HG03135 (cell line): ENCODE results near the gene SLC17A2.

Experiments used
- ATAC-seq: cut with Tn5 transposase; IDR thresholded peaks from one replicate; pipeline ENCODE4 v1.9.1; 2021; ENCODE audit warnings: mild to moderate bottlenecking, moderate library complexity; ENCODE audit not compliant: unreplicated experiment

The SLC17A2 gene, protein sequence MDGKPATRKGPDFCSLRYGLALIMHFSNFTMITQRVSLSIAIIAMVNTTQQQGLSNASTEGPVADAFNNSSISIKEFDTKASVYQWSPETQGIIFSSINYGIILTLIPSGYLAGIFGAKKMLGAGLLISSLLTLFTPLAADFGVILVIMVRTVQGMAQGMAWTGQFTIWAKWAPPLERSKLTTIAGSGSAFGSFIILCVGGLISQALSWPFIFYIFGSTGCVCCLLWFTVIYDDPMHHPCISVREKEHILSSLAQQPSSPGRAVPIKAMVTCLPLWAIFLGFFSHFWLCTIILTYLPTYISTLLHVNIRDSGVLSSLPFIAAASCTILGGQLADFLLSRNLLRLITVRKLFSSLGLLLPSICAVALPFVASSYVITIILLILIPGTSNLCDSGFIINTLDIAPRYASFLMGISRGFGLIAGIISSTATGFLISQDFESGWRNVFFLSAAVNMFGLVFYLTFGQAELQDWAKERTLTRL

DNA sequence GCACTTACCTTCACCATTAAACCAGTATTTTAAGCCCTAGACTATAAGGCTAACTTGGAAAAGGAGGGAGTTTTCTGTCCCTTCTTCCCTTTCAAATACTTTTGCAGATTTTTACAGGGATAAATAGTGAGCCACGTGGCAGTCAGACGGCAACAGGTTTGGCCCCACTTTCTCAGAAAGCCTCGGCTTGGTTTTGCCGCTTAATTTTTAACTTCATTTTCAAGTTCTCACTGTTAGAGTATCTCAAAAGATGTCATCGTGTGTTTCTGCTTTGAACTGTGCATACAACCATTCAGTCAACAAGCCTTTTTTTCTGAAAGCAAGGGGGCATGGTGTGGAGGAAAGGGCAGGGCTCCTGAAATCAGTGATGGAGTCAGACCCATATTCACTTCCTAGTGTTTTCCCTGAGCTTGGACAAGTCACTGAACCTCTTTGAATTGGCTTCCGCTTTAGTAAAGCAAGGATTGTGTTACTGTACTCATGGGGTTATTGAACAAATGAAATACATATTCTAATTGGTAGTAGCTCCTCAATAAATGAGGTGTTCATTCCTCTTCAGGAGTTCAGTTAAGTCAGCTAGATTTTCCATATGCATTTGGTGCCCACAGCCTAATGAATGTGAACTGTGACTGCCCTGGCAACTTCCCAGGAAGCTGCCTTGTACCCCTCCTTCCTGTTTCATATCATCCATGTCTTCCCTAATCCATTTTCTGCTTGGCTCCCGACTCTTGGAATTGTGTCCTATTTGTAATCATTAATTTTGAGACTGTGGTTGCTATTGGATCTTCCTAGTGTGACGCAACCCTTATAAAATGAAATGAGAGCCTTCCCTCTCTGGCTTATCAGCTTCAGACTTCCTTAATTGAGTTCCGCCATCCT, at the start of gene SLC17A2:
SLC17A2 (minus strand) TSS at position 160 of the 879 bp plus-strand sequence. CDS start 4,895 bp downstream, outside the sequence.
- ATAC-seq = no peak

DNA sequence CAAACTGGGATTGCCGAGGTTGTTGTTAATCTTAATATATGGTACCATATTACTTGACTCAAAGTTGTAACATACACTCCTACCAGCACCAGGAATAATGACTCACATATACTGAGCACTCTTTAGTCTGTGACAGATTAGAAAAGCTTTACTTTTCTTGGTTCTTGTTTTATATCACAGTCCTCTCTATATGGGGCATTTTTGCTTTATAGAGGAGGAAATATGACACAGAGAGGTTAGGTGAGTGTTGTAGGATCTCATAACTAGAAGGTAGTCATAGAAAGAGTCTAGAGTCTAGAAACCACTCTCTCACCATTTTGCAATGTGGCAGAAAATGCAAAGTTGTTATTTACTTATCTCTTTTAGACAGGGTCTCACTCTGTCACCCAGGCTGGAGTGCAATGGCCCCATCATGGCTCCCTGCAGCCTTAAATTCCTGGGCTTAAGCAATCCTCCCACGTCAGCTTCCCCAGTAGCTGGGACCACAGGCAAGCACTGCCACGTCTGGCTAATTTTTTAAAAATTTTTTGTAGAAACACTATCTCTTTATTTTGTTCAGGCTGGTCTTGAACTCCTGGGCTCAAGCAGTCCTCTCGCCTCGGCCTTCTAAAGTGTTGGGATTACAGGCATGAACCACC, 45.6 kb upstream of the SLC17A2 start:
- no peak for ATAC-seq

DNA sequence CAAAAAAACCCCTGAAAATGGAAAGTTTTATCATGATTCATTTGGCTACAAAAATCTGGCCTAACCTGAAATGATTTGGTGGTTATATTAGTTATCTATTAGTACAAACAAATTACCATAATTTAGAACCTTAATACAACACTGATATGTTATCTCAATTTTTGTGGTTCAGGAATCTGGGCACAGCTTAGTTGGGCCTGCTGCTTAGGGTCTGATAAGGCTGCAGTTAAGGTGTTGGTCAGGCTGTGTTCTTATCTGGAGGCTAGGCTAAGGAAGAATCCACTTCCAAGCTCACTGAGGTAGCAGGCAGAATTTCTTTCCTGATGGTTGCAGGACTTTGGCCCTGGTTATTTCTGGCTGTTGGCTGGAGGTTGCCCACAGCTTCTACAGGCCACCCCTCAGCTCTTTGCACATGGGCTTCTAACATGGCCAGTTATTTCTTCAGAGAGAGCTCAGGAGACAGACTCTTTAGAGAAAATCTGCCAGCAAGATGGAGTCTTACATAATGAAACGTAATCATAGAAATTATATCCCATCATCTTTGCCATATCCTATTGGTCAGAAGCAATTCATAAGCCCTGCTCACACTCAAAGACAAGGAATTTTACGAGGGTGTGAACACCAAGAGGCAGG, 43.5 kb upstream of the SLC17A2 start:
- no peak for ATAC-seq

DNA sequence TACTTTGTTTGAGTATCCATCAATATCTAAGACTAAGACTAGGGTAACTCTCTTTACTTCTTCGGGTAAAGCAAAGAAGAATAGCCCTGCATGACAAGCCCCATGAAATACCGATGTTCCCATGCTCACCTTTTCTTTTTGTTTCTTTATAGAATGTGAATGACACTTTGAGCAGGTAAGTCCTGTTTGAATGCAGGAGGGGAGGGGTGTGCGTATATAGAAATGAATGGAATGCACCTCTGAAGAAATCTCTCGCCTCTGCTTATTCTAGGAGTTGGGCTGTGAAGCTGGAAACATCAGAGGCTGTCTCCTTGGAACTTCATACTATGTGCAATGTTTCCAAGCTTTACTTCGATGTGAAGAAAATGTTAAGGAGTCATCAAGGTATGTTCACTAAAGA, 42.4 kb upstream of the SLC17A2 start:
- no peak for ATAC-seq

DNA sequence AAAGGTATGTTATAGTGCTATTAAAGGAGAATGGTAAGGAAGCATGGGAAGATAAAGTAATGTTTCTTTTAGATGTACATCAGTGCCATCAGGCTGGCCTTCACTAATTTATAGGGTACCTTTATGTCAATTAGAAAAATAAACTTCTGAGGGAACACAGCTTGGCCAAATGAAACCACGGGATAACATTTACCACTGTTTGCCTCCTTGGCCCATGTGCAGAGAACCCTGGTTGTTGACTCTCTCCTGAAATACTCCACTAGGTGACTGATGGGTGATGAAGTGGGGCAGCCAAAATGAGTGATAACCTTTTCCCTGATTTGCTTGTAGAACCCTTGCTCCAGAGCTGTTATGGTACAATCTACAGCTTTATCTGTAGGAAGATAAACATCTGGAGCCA, 41.6 kb upstream of the SLC17A2 start:
- ATAC-seq = no peak

DNA sequence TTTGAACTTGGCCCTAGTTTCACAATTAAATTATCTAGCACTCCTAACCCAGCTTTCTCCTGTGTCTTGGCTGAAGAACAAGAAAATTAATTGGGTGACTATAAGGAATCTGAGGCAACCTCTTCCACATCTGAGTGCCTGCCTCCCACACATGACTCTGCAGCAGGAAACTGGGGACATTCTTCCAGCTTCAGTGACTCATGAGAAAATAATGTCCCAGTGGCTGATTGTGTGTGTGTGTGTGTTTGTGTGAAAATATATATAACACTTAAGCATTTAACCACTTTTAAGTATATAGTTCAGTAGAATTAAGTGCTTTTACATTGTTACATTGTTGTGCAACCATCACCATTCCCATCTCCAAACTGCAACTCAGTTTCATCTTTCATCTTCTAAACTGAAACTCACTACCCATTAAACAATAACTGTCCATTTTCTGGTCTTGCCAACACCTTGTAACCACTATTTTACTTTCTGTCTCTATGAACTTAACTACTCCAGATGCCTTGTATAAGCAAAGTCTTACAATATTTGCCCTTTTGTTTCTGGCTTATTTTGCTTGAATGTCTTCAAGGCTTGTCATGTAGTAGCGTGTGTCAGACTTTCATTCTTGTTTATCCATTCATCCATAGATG, 40.8 kb upstream of the SLC17A2 start:
- no peak for ATAC-seq

DNA sequence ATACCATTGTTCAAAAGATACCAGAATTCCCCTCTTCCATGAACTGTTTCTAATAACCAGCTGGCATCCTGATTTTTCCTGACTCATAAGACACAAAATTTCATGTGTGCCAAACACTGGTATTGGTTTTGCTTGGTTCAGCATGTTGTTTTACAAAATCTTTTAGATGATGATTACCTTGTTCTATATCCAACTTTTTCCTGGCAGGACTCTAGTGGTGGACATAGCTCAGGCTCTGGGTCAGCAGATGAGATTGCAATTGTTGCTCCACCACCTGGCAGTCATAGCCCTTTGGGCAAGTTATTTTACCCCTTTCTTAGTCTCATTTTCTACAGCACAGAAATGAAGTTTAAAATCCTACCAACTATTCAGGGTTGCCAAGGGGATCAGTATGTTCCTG, 38.3 kb upstream of the SLC17A2 start:
- no peak for ATAC-seq

DNA sequence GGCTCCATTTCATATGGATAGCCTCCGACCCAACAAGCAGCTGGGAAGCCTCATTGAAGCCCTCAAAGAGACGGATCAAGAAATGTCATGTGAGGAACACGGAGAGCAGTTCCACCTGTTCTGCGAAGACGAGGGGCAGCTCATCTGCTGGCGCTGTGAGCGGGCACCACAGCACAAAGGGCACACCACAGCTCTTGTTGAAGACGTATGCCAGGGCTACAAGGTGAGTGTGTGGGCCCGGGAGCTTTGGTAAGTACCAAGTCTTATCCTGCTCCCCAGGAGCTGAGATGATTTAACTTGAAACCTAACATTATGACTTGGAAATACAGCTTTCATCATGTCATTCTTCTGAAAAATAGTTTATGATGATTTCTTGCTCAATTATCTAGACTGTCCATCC, 36.2 kb upstream of the SLC17A2 start:
- ATAC-seq = no peak

DNA sequence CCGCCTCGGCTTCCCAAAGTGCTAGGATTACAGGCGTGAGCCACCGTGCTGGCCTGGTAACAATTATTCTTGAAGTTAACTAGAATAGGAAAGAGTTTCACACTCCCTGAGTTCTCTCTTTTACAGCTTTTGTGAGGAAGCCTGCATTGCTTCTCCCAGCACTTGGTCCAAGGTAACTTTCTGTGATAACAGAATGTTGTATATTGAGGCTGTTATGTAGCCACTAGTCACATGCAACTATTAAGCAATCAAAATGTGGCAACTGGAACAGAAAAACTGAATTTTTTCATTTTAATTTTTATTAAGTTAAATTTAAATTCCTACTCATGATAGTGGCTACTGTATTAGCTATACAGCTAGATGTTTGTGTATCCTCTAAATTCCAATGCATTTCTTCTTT, 34.6 kb upstream of the SLC17A2 start:
- ATAC-seq = no peak

DNA sequence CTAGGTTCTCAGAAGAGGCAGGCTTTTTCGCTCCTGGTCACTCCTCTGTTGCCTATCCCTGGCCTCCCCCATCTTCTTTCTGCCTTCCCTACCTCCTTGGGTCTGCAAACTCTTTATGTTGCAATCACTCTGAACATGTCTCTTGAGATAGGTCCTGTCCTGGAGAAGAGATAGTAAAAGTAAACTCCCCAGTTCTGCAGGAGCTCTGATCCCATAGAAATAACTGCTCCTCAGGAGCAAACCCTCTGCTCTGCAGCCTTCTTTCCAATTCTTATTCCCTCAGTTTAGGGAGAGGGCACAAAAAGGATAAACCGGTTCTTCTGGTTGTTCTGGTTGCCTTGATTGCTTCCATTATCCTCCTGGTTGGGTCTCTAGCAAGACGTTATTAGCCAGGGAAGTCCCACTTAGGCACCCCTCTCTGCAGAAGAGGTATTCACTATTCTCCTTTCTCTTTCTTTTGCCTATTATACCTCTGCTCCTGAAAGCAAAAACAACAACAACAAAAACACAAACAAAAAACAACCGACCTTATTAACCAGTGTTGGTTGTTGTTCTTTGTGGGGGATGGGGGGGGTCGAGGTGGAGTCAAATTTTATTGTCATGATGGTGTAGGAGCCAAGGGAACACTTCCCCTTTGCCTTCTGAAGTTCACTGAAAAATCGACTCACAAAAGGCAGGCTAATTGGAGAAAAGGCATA, 33.1 kb upstream of the SLC17A2 start:
- no peak for ATAC-seq

DNA sequence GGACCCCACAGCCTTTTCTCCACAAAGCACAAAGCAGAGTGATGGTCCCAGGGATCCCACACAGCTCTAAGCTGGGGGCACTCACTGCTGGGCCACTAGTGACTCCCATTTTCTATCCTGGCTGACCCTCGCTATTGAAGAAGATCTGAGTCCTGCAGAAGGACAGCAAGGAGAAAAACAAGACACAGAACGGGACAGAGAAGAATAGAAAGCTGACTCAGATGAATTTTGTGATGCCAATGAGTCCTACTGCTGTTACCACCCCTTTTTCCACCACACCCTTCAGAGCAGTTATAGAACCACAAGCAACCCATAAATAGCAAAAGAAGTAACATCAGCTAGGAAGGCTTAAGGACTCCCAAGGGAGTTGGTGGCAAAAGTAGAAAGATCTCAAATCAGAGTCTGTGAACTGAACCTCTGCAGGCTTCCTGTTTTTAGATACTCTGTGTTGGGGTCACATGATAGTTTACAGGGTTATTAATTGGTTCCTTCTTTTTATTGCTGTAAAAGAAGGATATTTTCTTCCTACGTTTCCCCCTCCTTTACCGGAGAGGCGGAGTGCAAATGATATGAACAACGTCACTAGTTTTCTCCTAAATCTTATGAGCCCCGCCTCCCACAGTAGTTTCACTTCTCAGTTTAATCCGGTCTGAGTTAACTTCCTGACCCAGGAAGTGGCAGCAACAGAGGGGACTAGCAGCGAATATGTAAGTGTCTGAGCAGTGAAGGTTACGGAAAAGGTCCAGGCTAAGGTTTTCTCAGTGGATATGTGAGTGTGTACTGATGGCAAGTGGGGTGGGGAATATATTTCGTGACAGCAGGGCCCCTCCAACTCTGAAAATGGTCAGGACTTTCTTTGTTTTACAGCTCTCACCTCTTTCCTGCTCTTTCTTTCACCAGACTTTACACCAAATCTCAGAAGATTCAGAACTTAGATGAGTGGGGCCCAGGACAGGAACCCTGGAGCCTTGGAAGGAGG, 31.9 kb upstream of the SLC17A2 start, which contains the start of gene TRIM38:
TRIM38 (plus strand) TSS at position 654 of the 979 bp plus-strand sequence. CDS start 3,721 bp downstream, outside the sequence.
- ATAC-seq = peak; percentile 79

DNA sequence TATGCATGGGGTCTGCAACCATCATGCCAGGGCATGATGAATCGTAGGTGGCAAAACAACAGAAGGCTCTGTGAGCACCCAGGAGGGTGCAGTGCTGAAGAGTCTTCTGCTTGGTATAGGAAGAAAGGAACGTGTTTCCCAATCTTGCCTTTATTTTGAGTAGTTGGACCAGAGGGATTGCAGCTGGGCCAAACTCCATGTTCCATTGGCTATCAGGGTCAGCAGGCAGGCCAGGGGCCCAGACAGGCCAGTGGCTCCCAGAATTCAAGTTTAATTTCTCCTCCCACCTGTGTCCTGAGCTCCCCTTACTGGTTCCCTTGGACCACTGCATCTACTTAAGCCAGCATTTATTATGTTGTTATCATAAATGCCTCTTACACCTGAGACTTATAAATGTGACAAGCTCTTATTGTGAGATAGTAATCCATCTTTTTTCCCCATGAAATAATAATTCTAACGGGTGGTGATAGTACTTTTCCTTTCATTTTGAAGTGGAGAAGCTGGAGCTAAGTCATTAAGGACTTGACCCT, 31.2 kb upstream of the SLC17A2 start:
- no peak for ATAC-seq

DNA sequence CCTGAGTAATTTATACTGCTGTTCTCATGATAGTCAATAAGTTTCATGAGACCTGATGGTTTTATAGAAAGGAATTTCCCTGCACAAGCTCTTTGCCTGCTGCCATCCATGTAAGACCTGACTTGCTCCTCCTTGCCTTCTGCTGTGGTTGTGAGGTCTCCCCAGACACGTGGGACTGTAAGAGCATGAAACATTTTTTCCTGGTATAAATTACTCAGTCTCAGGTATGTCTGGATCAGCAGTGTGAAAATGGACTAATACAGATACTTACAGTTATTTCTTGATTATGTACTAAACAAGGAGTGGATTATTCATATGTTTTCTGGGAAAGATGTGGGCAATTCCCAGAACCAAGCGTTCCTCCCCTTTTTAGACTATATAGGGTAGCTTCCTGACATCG, 30.2 kb upstream of the SLC17A2 start:
- ATAC-seq = no peak

DNA sequence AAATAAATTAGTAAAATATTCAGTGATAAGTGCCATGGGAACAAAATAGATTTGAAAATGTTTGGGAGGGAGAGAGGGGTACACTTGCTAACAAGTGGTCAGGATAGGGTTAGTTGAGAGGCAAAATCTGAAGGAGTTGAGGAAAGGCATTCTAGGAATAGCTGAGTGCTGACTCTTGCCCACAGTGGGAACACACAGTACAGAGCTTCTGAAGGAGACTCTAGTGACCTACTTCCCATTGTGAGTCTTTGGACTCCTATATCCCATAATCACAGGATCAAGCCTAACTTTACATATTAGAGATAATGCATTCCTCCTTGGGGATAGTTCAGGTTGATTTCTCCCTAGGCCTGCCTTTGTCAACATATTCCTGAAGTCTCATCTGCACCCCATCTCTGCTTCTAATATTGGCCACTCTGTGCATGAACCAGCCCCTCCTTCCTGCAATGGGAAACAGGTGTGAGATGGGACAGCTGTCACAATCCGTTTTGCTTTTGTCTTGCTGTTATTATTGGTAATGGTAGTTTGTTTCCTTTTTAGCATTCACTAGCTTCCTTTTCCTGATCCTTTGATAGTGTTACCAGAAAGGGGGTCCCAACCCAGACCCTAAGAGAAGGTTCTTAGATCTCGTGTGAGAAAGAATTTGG, 29.5 kb upstream of the SLC17A2 start:
- ATAC-seq = no peak

DNA sequence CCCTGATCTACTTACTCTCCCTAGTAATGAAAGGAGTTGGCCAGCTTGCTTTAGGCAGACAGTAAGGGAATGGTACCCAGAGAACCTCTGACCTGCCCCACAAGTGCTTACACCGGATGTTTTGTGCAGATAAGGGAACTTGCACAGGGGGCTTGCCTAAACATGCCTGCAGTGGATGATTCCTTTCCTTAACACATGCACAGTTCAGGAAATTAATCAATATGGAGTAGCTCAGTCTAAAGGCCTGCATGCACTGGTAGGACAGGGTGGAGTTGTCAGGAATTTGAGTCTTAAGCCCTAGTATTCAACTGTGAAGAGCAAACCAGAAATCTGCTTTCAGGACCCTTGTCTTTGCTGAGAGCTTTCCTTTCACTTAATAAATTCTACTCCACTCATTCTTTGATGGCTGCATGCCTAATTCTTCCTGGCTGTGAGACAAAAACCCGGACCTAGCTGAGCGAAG, 28.2 kb upstream of the SLC17A2 start:
- no peak for ATAC-seq

DNA sequence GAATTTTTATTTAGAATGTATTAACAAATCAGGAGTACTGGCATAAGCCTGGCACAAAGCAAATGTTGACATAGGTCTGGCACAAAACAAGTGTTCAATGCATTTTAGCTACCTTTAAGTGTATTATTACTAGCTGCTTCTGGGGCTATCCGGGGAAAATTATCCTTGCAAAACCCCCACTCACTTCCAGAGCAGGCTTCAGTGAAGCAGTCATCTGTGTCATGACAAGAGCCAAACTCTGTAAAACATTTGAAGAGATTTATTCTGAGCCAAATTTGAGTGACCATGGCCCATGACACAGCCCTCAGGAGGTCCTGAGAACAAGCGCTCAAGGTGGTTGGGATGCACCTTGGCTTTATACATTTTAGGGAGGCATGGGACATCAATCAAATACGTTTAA, 25.7 kb upstream of the SLC17A2 start:
- no peak for ATAC-seq

DNA sequence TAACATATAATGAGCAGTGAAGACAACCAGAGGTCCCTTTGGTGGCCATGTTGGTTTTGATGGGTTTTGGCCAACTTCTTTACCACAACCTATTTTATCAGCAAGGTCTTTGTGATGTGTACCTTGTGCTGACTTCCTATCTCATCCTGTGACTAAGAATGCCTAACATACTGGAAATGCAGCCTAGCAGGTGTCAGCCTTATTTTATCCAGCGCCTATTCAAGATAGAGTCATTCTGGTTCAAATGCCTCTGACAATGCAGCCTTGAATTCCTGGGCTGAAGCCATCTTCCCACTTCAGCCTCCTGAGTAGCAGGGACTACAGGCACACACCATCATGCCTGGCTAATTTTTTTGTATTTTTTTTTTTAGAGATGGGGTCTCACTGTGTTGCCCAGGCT, 24.3 kb upstream of the SLC17A2 start:
- no peak for ATAC-seq

DNA sequence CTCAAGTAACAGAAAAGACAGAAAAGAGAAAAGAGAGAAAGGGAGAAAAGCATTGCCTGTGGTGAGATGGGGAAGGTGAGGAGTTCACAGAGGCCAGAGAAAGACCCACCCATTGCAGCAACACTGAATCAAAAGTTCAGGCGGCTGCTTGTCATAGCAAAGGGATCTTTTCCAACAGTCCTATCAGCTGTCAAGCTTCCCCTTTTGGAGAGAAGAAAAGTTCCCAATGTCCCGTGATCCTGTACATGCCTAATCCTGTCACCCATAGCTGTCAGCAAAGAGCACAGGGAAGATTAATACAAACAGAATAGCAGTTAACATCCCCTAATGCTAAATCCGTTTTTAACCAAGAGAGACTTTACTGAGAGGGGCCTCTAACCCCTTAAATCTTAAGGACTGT, 23.2 kb upstream of the SLC17A2 start:
- no peak for ATAC-seq
